ENCODE data around the gene SFXN2.

DNA sequence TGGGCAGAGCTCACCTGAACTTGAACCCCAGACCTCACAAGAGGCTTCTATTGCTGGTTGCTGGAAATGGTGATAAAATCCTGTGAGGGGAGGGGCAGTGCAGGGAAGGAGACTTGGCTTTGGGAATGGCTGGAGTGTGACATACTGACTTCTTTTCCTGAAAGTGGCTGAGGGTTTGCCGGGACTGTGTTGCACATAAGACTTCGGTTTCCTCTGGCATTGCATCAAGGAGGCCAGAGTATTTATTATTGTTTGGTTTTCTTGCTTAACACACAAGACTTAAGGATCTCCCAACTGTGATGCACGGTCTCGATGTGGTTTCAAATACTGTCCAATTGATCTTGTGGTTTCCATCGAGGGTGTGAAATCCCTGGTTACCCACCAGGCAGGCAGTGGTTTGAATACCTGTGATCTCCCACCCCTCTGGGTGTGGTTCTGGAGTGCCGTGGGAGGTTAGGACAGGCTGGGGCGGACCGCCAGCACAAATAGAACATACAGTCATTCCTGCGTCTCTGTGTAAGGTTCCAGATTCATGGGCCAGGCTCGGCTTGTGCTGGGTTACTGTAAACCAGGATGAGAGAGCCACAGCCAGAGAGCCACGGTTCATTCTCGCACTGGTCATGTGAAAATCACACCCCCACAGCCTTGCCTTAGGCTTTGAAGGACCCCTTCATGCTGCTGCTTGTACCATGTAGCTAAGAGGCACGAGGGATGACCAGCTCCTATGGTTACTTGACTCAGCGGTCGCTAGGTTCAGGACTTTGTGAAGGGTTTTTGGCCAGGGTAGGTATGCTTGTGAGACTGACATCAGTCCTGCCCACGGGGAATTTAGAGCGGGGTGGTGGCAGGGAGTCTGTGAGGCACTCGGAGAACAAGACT, 68.5 kb downstream of the SFXN2 start:
- TF ChIP-seq, protein P1, sequence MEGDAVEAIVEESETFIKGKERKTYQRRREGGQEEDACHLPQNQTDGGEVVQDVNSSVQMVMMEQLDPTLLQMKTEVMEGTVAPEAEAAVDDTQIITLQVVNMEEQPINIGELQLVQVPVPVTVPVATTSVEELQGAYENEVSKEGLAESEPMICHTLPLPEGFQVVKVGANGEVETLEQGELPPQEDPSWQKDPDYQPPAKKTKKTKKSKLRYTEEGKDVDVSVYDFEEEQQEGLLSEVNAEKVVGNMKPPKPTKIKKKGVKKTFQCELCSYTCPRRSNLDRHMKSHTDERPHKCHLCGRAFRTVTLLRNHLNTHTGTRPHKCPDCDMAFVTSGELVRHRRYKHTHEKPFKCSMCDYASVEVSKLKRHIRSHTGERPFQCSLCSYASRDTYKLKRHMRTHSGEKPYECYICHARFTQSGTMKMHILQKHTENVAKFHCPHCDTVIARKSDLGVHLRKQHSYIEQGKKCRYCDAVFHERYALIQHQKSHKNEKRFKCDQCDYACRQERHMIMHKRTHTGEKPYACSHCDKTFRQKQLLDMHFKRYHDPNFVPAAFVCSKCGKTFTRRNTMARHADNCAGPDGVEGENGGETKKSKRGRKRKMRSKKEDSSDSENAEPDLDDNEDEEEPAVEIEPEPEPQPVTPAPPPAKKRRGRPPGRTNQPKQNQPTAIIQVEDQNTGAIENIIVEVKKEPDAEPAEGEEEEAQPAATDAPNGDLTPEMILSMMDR (conservative IDR thresholded peaks at IDR 0.05; ENCODE audit: low read length), result no peak
- no peak for TF ChIP-seq EZH2phosphoT487 (IDR thresholded peaks at IDR 0.05; ENCODE audit: borderline replicate concordance, low read depth, low read length)
